ENCODE data around the gene FDX2.

DNA sequence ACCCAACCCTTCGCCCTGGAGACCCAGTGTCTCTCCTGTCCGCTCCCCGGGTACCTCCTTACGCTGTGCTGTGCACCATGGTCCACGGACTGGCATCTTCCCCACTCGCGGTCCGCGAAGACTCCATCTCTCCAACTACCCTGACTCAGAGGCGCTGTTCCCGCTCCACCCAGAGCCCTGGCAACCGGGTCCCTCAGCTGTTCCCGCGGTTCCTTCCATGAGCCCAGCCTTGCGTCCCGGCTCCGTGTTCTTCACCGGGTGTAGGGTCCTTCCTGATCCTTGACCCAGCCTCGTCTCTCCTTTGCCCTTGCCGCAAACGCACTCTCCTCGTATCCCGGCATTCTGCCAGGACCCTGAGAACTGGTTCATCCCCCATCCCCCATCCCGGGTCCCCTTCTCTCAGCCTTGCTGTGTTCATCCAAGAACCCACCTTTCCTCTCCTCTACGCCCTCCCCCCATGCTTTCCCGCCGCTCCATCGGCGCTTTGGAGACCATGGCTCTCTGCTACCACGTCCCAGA, 25.4 kb downstream of the FDX2 start:
- TF ChIP-seq POLR2A (IDR thresholded peaks at IDR 0.05) (no peak), POLR2AphosphoS5 (IDR thresholded peaks at IDR 0.05; ENCODE audit: insufficient read depth in 1 of 2, low read depth in 1 of 2) (no peak)
